ENCODE measurements around the gene CPVL.

- TF ChIP-seq CTCF (IDR thresholded peaks at IDR 0.05), result no peak
- no peak for TF ChIP-seq POLR2A (IDR thresholded peaks at IDR 0.05)
These were observed 7.1 kb downstream of the CPVL start for GRCh38 chr7:29139191-29139590.

All from body of pancreas (tissue), 4 donors.